Body of pancreas (tissue), 2 donors: Measurements from ENCODE around the gene ZNF570. TPM values are rescaled to one million over a fixed set of nuclear protein-coding genes. Genes with fewer than 3 reads are reported as not detected.

ENCODE experiments used
- total RNA-seq, 2 donors: library from RNA; depleted of rRNA; stranded (reverse); fragments of >200 nt; gene quantifications; one replicate each; pipeline ENCODE4 v1.1.0, GENCODE V29; 2016

ZNF570 gene
- total RNA-seq, 2 donors from 2014 or later: 0.99 to 2.9 TPM

Other genes starting within 250 kb of the ZNF570 start
- 1 to 10 TPM; 5.9 to 7.3 TPM for gene ZNF527, start 98.3 kb upstream of the ZNF570 start, total RNA-seq
- 1 to 10 TPM; 1.3 to 2.3 TPM for gene ZNF569, start 1.9 kb upstream of the ZNF570 start, total RNA-seq
- gene ZNF793, start 37.6 kb downstream of the ZNF570 start, total RNA-seq: 1 to 10 TPM in 1 of 2 donors, under 1 TPM in 1; 0.99 to 5.7 TPM
- 1 to 10 TPM; 1.6 to 2.6 TPM for gene ZNF571, start 125.4 kb downstream of the ZNF570 start, total RNA-seq
- gene ZNF540, start 125.5 kb downstream of the ZNF570 start, total RNA-seq: 1 to 10 TPM; 2.6 to 6.5 TPM
- gene ZFP30, start 186.1 kb downstream of the ZNF570 start, total RNA-seq: 10 to 100 TPM in 1 of 2 donors, 1 to 10 TPM in 1; 7.5 to 27.0 TPM